Mucosa of stomach (tissue), 1 donor: ENCODE measurements around the gene TRIM16.
"Not testable (repeated sequence)": the region's sequence is repeated elsewhere in the genome, so short reads cannot be mapped to it uniquely, and the experiment has no call there.

Experiments used
- H3K27me3 ChIP-seq: one replicate; pipeline ENCODE4 v1.7.0; 2013; ENCODE audit warnings: mild to moderate bottlenecking, low read length; ENCODE audit not compliant: control insufficient read depth, insufficient read depth
- H3K36me3 ChIP-seq: one replicate; pipeline ENCODE4 v1.7.0; 2013; ENCODE audit warnings: low read length; ENCODE audit not compliant: control insufficient read depth, insufficient read depth
- H3K4me1 ChIP-seq: one replicate; pipeline ENCODE4 v1.7.0; 2013; ENCODE audit warnings: mild to moderate bottlenecking, low read length; ENCODE audit not compliant: control insufficient read depth, insufficient read depth
- H3K4me3 ChIP-seq: one replicate; pipeline ENCODE4 v1.7.0; 2013; ENCODE audit warnings: low read length
- H3K9ac ChIP-seq: one replicate; pipeline ENCODE4 v1.7.0; 2013; ENCODE audit warnings: mild to moderate bottlenecking, low read length, moderate library complexity
- H3K9me3 ChIP-seq: one replicate; pipeline ENCODE4 v1.7.0; 2013; ENCODE audit warnings: mild to moderate bottlenecking, low read length, moderate library complexity; ENCODE audit not compliant: control insufficient read depth
- donor health status: Pancreatic carcinoma.

TRIM16 gene

GRCh38 chr17:15683135-15683534, 976 bp downstream of the TRIM16 start:
- not testable (repeated sequence) for H3K9ac ChIP-seq, H3K4me3 ChIP-seq

GRCh38 chr17:15675991-15676390, 8.1 kb downstream of the TRIM16 start:
- H3K4me3 ChIP-seq, H3K27me3 ChIP-seq, H3K4me1 ChIP-seq, H3K9me3 ChIP-seq, H3K9ac ChIP-seq, H3K36me3 ChIP-seq: not testable (repeated sequence)

More at GRCh38 chr17:15683135-15683534, 976 bp downstream of the TRIM16 start:
- not testable (repeated sequence) for H3K27me3 ChIP-seq, H3K9me3 ChIP-seq, H3K36me3 ChIP-seq, H3K4me1 ChIP-seq

GRCh38 chr17:15674640-15675039, 9.5 kb downstream of the TRIM16 start:
- not testable (repeated sequence) for H3K9me3 ChIP-seq, H3K4me3 ChIP-seq, H3K9ac ChIP-seq, H3K36me3 ChIP-seq, H3K27me3 ChIP-seq, H3K4me1 ChIP-seq

GRCh38 chr17:15669526-15669925, 14.6 kb downstream of the TRIM16 start:
- H3K36me3 ChIP-seq, H3K4me1 ChIP-seq, H3K27me3 ChIP-seq, H3K4me3 ChIP-seq, H3K9me3 ChIP-seq, H3K9ac ChIP-seq: not testable (repeated sequence)

- H3K9ac ChIP-seq, result no peak overlapping the region
- H3K4me1 ChIP-seq, result peaks cover 16% of the 10 kb centered on the region
- no peaks in the 10 kb centered on the region for H3K36me3 ChIP-seq
- no peaks in the 10 kb centered on the region for H3K27me3 ChIP-seq
- H3K4me3 ChIP-seq, result no peak overlapping the region
- H3K9me3 ChIP-seq, result no peaks in the 10 kb centered on the region
These were observed 20.4 kb downstream of the TRIM16 start for GRCh38 chr17:15663691-15664090.

- no peaks in the 10 kb centered on the region for H3K27me3 ChIP-seq
- no peaks in the 10 kb centered on the region for H3K36me3 ChIP-seq
- no peak overlapping the region for H3K9ac ChIP-seq
- H3K9me3 ChIP-seq, result no peaks in the 10 kb centered on the region
- no peak overlapping the region for H3K4me3 ChIP-seq
- peaks cover 21% of the 10 kb centered on the region for H3K4me1 ChIP-seq
These were observed 20.9 kb downstream of the TRIM16 start for GRCh38 chr17:15663176-15663575.

- H3K27me3 ChIP-seq, result no peaks in the 10 kb centered on the region
- H3K9ac ChIP-seq, result no peak overlapping the region
- no peak overlapping the region for H3K4me3 ChIP-seq
- H3K4me1 ChIP-seq, result peaks cover 26% of the 10 kb centered on the region
- H3K36me3 ChIP-seq, result no peaks in the 10 kb centered on the region
- H3K9me3 ChIP-seq, result no peaks in the 10 kb centered on the region
These were observed 21.4 kb downstream of the TRIM16 start for GRCh38 chr17:15662681-15663080.

GRCh38 chr17:15660077-15660476, 24.0 kb downstream of the TRIM16 start:
- H3K9ac ChIP-seq, result no peak overlapping the region
- H3K36me3 ChIP-seq, result no peaks in the 10 kb centered on the region
- peaks cover 42% of the 10 kb centered on the region for H3K4me1 ChIP-seq
- H3K9me3 ChIP-seq, result no peaks in the 10 kb centered on the region
- no peaks in the 10 kb centered on the region for H3K27me3 ChIP-seq
- H3K4me3 ChIP-seq, result no peak overlapping the region

GRCh38 chr17:15659663-15660062, 24.4 kb downstream of the TRIM16 start:
- no peaks in the 10 kb centered on the region for H3K36me3 ChIP-seq
- H3K9ac ChIP-seq, result no peak overlapping the region
- no peak overlapping the region for H3K4me3 ChIP-seq
- peaks cover 46% of the 10 kb centered on the region for H3K4me1 ChIP-seq
- H3K9me3 ChIP-seq, result no peaks in the 10 kb centered on the region
- H3K27me3 ChIP-seq, result no peaks in the 10 kb centered on the region

- Histone ChIP-seq H3K36me3 (no peaks in the 10 kb centered on the region), H3K4me3 (no peak overlapping the region), H3K9me3 (no peaks in the 10 kb centered on the region), H3K4me1 (peaks cover 47% of the 10 kb centered on the region), H3K9ac (no peak overlapping the region), H3K27me3 (no peaks in the 10 kb centered on the region)
These were observed 24.9 kb downstream of the TRIM16 start for GRCh38 chr17:15659236-15659635.

- Histone ChIP-seq H3K4me1 (peaks cover 47% of the 10 kb centered on the region), H3K9ac (no peak overlapping the region), H3K9me3 (no peaks in the 10 kb centered on the region)
These were observed 25.8 kb downstream of the TRIM16 start for GRCh38 chr17:15658296-15658695.

GRCh38 chr17:15657868-15658267, 26.2 kb downstream of the TRIM16 start:
- peaks cover 47% of the 10 kb centered on the region for H3K4me1 ChIP-seq

More at GRCh38 chr17:15658296-15658695, 25.8 kb downstream of the TRIM16 start:
- Histone ChIP-seq H3K27me3 (no peaks in the 10 kb centered on the region), H3K4me3 (no peak overlapping the region), H3K36me3 (no peaks in the 10 kb centered on the region)

GRCh38 chr17:15654886-15655561, 29.1 kb downstream of the TRIM16 start:
- Histone ChIP-seq H3K4me3 (no peak overlapping the region), H3K4me1 (peaks cover 44% of the 10 kb centered on the region), H3K36me3 (no peaks in the 10 kb centered on the region), H3K9me3 (no peaks in the 10 kb centered on the region), H3K9ac (peak overlapping the region; percentile 44), H3K27me3 (no peaks in the 10 kb centered on the region)

More at GRCh38 chr17:15657868-15658267, 26.2 kb downstream of the TRIM16 start:
- Histone ChIP-seq H3K36me3 (no peaks in the 10 kb centered on the region), H3K27me3 (no peaks in the 10 kb centered on the region), H3K9ac (no peak overlapping the region), H3K4me3 (no peak overlapping the region), H3K9me3 (no peaks in the 10 kb centered on the region)
